Karpas-422 (cell line): ENCODE measurements around the gene ITGB8. TPM values are rescaled to one million over a fixed set of nuclear protein-coding genes. Genes with fewer than 3 reads are reported as not detected.

Experiments used
- DNase-seq: peaks from one replicate; pipeline ENCODE4 v3.0.0-alpha.2; 2015
- H2AFZ ChIP-seq: fragments of 200-600 bp; sonication (generic); 2 replicates; pipeline ENCODE4 v1.6.1; 2014; ENCODE audit warnings: antibody characterized with exemption, low read length, mixed read lengths
- H3K27ac ChIP-seq: fragments of 200-600 bp; sonication (generic); 2 replicates; pipeline ENCODE4 v1.5.1; 2014; ENCODE audit warnings: mild to moderate bottlenecking, low read length, moderate library complexity
- H3K27me3 ChIP-seq: fragments of 200-600 bp; sonication (generic); 2 replicates; pipeline ENCODE4 v1.6.1; 2014; ENCODE audit warnings: low read length, mixed read lengths
- H3K36me3 ChIP-seq: fragments of 200-600 bp; sonication (generic); 2 replicates; pipeline ENCODE4 v1.6.1; 2014; ENCODE audit warnings: low read length, mixed read lengths; ENCODE audit not compliant: insufficient read depth
- H3K4me1 ChIP-seq: fragments of 200-600 bp; sonication (generic); 2 replicates; pipeline ENCODE4 v1.6.1; 2014; ENCODE audit warnings: mild to moderate bottlenecking, low read length, mixed read lengths
- H3K4me2 ChIP-seq: fragments of 200-600 bp; sonication (generic); 2 replicates; pipeline ENCODE4 v1.6.1; 2014; ENCODE audit warnings: low read length, low read depth, mild to moderate bottlenecking; ENCODE audit not compliant: poor library complexity, severe bottlenecking
- H3K4me3 ChIP-seq: fragments of 200-600 bp; sonication (generic); 2 replicates; pipeline ENCODE4 v1.5.1; 2014; ENCODE audit warnings: mild to moderate bottlenecking, antibody characterized with exemption, low read length, mixed read lengths
- H3K79me2 ChIP-seq: fragments of 200-600 bp; sonication (generic); 2 replicates; pipeline ENCODE4 v1.6.1; 2014; ENCODE audit warnings: mild to moderate bottlenecking, low read length, mixed read lengths
- H3K9ac ChIP-seq: fragments of 200-600 bp; sonication (generic); 2 replicates; pipeline ENCODE4 v1.6.0; 2014; ENCODE audit warnings: low read length
- H3K9me2 ChIP-seq: fragments of 200-600 bp; sonication (generic), shearing (Covaris generic); replicated peaks from 2 replicates; pipeline ENCODE4 v1.6.0; 2014; ENCODE audit warnings: mild to moderate bottlenecking, low read length, moderate library complexity; ENCODE audit not compliant: insufficient read depth
- H3K9me3 ChIP-seq: fragments of 300-700, 200-600 bp; sonication (generic); 2 replicates; pipeline ENCODE4 v1.6.1; 2014; ENCODE audit warnings: low read length, mixed read lengths
- H4K20me1 ChIP-seq: fragments of 200-600 bp; sonication (generic); 2 replicates; pipeline ENCODE4 v1.6.1; 2014; ENCODE audit warnings: mild to moderate bottlenecking, antibody characterized with exemption, low read length, low read depth; ENCODE audit not compliant: insufficient read depth
- total RNA-seq: library from RNA; depleted of rRNA; stranded (reverse); fragments of >200 nt; shearing (Covaris generic); gene quantifications from 2 replicates; pipeline ENCODE4 v1.2.3, GENCODE V29; 2014; ENCODE audit warnings: low replicate concordance

ITGB8 gene
- total RNA-seq, 1 experiment from 2014 or later, result 0.07 TPM

DNA sequence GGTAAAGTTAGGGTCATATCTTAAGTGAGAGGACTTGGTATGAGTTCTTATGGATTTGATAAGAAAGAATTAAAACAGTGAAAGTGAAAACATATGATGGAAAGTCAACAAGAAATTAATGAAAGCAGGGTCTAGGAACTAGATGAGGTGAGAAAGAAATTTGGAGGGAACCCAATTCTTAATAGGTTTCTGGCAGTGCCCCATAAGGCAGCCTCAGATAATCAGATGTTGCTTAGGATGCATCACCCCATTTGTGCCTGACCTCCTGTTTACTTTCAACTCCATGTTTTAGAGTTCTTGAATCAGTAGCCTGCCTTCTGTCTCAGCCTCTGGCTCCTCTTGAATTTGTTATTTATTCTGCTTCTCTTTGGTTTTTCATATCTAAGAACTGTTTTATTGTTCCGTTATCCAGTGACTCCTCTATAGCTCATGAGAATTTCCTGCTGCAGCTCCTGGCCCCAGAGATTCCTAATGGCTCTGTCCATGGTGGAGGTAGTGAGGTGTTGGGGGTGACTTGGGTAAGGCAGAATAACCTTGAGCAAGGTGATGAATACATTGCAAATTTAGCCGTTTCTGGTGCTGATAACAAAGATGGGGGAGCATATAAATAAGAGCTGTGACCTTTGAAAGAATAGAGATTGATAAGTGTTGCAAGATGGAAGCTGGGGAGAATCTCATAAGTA, 17.6 kb downstream of the ITGB8 start:
- Histone ChIP-seq H3K4me3 (no peak overlapping the region), H3K9me3 (no peaks in the 10 kb centered on the region), H3K36me3 (no peaks in the 10 kb centered on the region), H3K27ac (no peak overlapping the region), H3K4me2 (no peak overlapping the region), H3K9ac (no peak overlapping the region), H2AFZ (no peak overlapping the region), H4K20me1 (no peaks in the 10 kb centered on the region), H3K79me2 (no peaks in the 10 kb centered on the region), H3K4me1 (no peaks in the 10 kb centered on the region), H3K9me2 (no peaks in the 10 kb centered on the region), H3K27me3 (no peaks in the 10 kb centered on the region)
- DNase-seq, result no peak

DNA sequence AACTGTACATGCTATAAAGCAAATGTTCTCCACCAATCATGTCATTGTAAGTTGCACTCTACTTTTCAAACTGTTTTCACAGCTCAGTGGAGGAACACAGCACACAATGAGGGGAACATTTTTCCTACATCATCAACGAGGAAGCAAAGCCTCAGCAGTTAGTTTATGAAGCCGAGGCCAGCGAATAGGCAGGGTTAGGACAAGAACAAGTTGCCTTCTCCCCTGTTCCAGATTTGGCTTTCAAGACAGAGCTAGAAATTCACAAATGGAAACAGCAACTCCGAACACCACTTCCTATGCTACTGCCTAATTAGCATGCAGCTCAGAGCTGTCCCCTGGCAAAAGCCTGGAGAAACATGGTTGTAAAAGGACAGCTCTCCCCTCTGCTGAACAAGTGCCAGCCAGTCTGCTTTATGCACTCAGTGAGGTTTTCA, 19.8 kb downstream of the ITGB8 start:
- Histone ChIP-seq H3K79me2 (no peaks in the 10 kb centered on the region), H3K27me3 (no peaks in the 10 kb centered on the region), H3K4me1 (no peaks in the 10 kb centered on the region), H3K9ac (no peak overlapping the region), H4K20me1 (no peaks in the 10 kb centered on the region), H3K27ac (no peak overlapping the region), H3K9me2 (no peaks in the 10 kb centered on the region), H3K9me3 (no peaks in the 10 kb centered on the region), H3K36me3 (no peaks in the 10 kb centered on the region), H3K4me2 (no peak overlapping the region), H2AFZ (no peak overlapping the region), H3K4me3 (no peak overlapping the region)
- DNase-seq, result no peak

DNA sequence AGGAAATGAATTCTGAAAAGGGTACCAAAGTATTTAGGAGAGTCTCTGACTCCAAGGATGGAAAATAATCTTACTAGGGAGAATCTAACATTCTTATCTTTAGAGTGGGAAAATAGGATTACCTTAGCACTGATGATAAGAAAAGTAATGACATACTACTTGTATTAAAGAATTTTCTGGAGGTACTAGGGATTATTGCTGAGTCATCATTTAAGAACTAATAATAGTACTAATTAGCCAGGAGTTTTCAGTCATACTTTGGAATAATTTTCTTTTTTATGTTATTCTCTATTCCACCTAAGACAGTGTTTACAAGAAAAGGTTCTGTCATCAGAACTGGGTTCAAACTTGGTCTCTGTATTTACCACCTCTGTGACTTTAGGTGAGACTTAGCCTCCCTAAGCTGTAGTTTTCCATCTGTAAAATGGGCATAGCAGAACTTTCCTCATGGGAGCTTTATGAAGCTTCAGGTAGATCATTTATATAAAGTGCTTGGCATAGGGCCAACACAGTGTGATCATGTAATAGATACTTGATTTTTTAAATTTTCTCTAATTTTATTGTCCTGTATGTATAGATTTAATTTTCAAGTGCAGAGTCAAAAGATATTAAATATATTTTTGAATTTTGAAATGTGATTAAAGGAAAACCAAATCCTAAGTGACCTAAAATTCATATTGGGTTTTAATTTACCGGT, 20.4 kb downstream of the ITGB8 start:
- Histone ChIP-seq H3K4me1 (no peaks in the 10 kb centered on the region), H2AFZ (no peak overlapping the region), H3K9me2 (no peaks in the 10 kb centered on the region), H3K9ac (no peak overlapping the region), H3K9me3 (no peaks in the 10 kb centered on the region), H3K36me3 (no peaks in the 10 kb centered on the region), H3K79me2 (no peaks in the 10 kb centered on the region), H3K4me3 (no peak overlapping the region), H3K4me2 (no peak overlapping the region), H4K20me1 (no peaks in the 10 kb centered on the region), H3K27ac (no peak overlapping the region), H3K27me3 (no peaks in the 10 kb centered on the region)
- DNase-seq, result no peak

DNA sequence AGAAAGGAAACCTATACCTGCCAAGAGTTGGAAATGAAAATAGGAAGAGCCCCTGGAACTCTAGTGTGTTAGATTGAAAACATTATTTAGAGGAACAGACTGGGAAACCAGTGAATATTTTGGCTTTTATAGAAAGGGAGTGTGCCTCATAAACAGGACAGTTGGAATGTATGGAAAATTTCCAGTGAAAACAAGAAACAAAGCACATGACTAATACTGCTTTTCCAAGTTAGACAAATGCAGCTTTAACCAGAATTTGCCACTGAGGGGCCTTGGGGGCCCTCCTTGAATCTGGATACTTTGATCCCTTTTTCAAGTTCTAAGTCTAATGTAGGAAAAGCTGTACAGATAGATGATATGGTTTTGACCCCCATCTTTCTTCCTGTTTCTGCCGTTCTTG, 21.2 kb downstream of the ITGB8 start:
- H3K79me2 ChIP-seq, result no peaks in the 10 kb centered on the region
- no peaks in the 10 kb centered on the region for H3K27me3 ChIP-seq
- no peak overlapping the region for H3K9ac ChIP-seq
- no peak overlapping the region for H3K4me3 ChIP-seq
- H3K9me3 ChIP-seq, result no peaks in the 10 kb centered on the region
- DNase-seq, result no peak
- H2AFZ ChIP-seq, result no peak overlapping the region
- H3K36me3 ChIP-seq, result no peaks in the 10 kb centered on the region
- H3K9me2 ChIP-seq, result no peaks in the 10 kb centered on the region
- H4K20me1 ChIP-seq, result no peaks in the 10 kb centered on the region
- no peak overlapping the region for H3K27ac ChIP-seq
- H3K4me2 ChIP-seq, result no peak overlapping the region
- H3K4me1 ChIP-seq, result no peaks in the 10 kb centered on the region

- Histone ChIP-seq H3K79me2 (no peaks in the 10 kb centered on the region), H4K20me1 (no peaks in the 10 kb centered on the region), H3K27me3 (no peaks in the 10 kb centered on the region), H3K36me3 (no peaks in the 10 kb centered on the region), H3K27ac (no peak overlapping the region), H3K4me3 (no peak overlapping the region), H3K9ac (no peak overlapping the region), H3K4me2 (no peak overlapping the region), H3K9me3 (no peaks in the 10 kb centered on the region), H3K4me1 (no peaks in the 10 kb centered on the region), H2AFZ (no peak overlapping the region), H3K9me2 (no peaks in the 10 kb centered on the region)
- DNase-seq, result no peak
These were observed 22.0 kb downstream of the ITGB8 start for GRCh38 chr7:20352573-20353306.

GRCh38 chr7:20354610-20355528, 24.2 kb downstream of the ITGB8 start:
- H3K36me3 ChIP-seq, result no peaks in the 10 kb centered on the region
- H3K27ac ChIP-seq, result no peak overlapping the region
- H3K9ac ChIP-seq, result no peak overlapping the region
- no peaks in the 10 kb centered on the region for H3K27me3 ChIP-seq
- H4K20me1 ChIP-seq, result no peaks in the 10 kb centered on the region
- DNase-seq, result no peak
- H2AFZ ChIP-seq, result no peak overlapping the region
- H3K9me2 ChIP-seq, result no peaks in the 10 kb centered on the region
- H3K9me3 ChIP-seq, result no peaks in the 10 kb centered on the region
- H3K4me3 ChIP-seq, result no peak overlapping the region
- H3K4me2 ChIP-seq, result no peak overlapping the region
- no peaks in the 10 kb centered on the region for H3K4me1 ChIP-seq
- no peaks in the 10 kb centered on the region for H3K79me2 ChIP-seq

- H3K9ac ChIP-seq, result no peak overlapping the region
- H3K4me2 ChIP-seq, result no peak overlapping the region
- no peak overlapping the region for H2AFZ ChIP-seq
- H3K9me3 ChIP-seq, result no peaks in the 10 kb centered on the region
- H3K79me2 ChIP-seq, result no peaks in the 10 kb centered on the region
- no peak overlapping the region for H3K4me3 ChIP-seq
- no peaks in the 10 kb centered on the region for H4K20me1 ChIP-seq
- no peak overlapping the region for H3K27ac ChIP-seq
- H3K36me3 ChIP-seq, result no peaks in the 10 kb centered on the region
- H3K4me1 ChIP-seq, result no peaks in the 10 kb centered on the region
- DNase-seq, result no peak
- H3K9me2 ChIP-seq, result no peaks in the 10 kb centered on the region
- H3K27me3 ChIP-seq, result no peaks in the 10 kb centered on the region
These were observed 27.4 kb downstream of the ITGB8 start for GRCh38 chr7:20358106-20358505.
